ENCODE results near the gene ADAMTSL1.
"Not testable (repeated sequence)": the region's sequence is repeated elsewhere in the genome, so short reads cannot be mapped to it uniquely, and the experiment has no call there.

ADAMTSL1 gene

GRCh38 chr9:18826248-18826647 lies 352.3 kb downstream of the ADAMTSL1 start:
- DNase-seq: no peak

GRCh38 chr9:18829066-18829465 lies 355.1 kb downstream of the ADAMTSL1 start:
- DNase-seq: no peak

GRCh38 chr9:18829873-18830272 lies 355.9 kb downstream of the ADAMTSL1 start:
- DNase-seq: no peak

DNA sequence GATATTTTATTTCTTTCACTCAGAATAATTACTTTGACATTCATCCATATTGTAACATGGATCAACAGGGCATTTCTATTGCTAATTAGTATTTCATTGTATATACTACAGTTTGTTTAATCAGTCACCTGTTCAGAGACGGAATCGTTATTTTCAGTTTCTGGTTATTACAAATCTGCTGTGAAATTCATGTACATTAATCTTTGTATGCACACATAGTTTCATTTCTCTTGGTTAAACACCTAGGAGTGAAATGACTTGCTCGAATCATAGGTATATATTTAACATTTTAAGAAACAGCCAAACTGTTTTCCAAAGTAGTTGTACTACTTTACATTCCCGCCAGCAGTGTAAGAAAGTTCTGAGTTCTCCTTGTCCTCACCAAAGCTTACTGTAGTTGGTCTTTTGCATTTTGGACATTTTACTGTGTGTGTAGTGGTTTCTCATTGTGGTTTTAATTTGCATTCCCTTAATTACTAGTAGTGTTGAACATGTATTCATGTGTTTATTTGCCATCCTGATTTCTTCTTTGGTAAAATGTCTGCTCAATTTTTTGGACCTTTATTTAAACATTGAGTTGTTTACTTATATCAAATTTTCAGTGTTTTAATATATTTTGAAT lies 360.9 kb downstream of the ADAMTSL1 start:
- no peak for DNase-seq

DNA sequence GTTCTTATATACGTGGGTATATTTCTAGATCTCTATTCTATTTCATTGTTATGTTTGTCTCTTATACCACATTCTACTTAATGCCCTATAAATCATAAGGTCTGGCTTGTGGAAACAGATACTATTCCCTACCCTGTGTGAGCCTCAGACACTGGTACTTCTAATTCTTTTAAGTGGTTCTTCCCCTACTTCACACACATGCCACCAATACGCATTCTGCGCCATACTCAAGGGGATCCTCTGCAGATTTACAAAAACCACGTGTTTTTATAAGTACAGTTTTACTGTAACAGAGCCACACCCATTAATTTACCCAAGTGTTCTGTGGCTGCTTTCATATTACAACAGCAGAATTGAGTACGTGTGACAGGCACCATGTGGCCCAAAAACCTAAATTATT lies 363.4 kb downstream of the ADAMTSL1 start:
- DNase-seq: no peak

DNA sequence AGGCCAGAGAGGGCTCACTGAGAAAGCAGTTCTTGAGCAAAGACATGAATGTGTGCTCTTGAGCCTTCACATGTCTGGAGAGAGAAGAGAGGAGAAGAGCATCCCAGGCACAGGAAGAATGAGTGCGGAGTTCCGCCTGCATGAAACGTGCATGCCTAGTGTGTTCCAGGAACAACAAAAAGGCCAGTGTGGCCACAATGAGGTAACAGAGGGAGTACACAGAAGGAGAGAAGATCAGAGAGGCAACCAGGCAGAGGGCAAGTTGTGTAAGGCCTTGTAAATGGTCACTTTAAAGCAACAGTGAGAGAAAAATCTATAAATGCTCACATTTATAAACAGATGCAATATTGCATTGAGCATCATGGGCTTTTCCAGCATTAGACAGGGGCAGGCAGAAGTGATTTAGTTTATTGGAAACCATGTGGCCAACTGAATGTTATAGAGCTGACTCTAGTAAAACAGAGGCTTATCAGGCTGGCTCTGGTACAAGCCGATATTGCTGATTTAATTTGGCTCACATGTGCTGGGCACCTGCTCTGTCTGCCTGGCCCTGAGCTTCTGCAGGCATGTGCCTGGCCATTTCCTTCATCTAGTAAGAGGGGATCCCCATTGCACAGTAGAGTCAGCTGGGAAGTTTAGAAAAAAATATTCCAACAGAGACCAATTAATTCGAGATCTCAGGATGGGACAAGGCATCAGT lies 373.8 kb downstream of the ADAMTSL1 start:
- DNase-seq: no peak

DNA sequence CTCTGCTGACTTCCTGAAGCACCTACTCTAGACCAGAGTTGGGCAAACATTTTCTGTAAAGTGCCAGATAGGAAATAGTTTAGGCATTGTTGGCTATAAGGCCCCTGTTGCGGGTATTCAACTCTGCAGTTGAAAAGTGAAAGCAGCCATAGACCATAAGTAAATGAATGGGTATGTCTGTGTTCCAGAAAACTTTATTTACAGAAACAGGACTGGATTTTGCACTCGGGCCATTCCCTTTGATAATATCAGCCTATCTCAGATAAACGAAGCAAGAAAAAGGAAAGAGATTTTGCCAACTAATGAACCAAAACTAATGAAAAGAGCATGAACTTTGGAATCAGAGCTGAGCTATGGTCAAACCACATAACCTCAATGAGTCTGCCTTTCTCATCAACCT lies 374.7 kb downstream of the ADAMTSL1 start:
- DNase-seq: no peak

GRCh38 chr9:18849270-18849669 lies 375.3 kb downstream of the ADAMTSL1 start:
- DNase-seq: no peak

DNA sequence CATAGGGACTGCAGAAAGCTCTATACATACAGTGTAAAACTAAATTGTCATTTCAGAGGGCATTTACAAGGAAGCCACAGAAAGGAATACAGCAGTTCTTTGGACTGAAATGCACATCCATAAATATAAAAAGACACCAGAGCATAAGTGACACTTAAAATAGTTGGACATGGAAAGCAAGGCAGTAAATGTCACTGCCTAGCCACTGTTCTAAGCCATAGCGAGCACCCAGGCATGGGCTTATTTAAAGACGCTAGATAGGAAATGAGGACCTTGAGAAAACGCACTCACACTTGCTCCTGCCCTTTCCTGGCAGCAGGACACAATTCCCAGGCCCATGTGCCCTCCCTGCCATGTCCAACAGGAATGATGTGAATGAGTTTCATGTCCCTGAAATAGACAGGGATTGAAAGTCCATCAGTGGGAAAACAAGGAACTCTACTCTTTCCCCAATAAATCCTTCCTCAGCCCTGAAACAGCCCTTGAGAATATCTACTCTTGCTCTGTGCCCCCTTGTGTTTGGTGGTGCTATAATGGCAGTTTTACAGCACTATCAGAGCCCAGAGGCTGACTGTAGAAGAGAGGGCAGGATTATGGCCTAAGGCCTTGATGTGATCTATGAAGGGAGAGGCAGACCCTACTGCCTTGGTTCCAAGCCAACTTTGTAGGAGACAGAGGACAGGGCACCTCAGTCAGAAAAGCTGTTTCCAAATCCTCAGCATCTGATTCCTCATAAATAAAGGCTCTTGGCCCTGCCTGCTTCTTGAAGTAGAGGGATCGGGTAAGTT lies 376.1 kb downstream of the ADAMTSL1 start:
- DNase-seq: no peak

- DNase-seq: no peak
These were observed 377.3 kb downstream of the ADAMTSL1 start for GRCh38 chr9:18851069-18851795.

GRCh38 chr9:18855656-18856055 lies 381.7 kb downstream of the ADAMTSL1 start:
- DNase-seq: no peak

- no peak for DNase-seq
These were observed 383.4 kb downstream of the ADAMTSL1 start for GRCh38 chr9:18857334-18857733.

DNA sequence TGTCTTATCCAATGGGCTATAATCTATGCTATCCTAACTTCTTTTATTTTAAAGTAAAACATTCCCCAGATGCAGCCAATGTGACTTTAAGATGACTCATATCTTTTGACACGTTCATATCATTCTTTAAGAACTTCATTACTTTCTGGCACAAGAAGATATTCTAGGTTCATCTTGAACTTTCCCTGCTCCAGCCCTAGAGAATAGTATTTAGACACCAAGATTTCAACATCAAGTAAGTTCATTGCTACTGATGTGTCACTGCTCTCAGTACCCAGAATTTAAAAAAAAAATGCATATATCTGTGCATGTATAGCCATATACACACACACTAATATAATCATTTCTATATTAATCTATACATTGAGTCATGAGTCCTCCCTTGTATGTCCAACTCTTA lies 383.8 kb downstream of the ADAMTSL1 start:
- DNase-seq: no peak

GRCh38 chr9:18861609-18862544 lies 387.9 kb downstream of the ADAMTSL1 start:
- no peak for DNase-seq

- no peak for DNase-seq
These were observed 389.8 kb downstream of the ADAMTSL1 start for GRCh38 chr9:18863791-18864190.

DNA sequence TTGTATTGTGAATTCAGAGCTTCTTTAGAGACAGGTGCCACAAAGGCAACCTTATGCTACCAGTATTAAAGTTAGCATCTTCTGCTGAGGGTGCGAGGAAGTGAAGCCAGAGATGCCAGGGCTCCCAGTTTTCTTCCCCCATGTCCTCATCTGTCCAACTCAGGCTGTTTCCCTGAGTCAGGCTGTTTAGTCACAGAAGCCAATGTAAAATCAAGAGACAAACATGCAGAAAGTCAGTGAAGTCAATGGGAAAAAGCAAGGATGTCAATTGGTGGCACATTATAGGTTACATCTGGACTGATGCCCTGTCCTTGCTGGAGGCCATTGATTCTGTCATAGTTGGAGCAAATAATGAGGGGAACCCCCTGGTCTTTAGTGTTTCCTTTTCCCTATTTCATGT lies 390.6 kb downstream of the ADAMTSL1 start:
- no peak for DNase-seq

DNA sequence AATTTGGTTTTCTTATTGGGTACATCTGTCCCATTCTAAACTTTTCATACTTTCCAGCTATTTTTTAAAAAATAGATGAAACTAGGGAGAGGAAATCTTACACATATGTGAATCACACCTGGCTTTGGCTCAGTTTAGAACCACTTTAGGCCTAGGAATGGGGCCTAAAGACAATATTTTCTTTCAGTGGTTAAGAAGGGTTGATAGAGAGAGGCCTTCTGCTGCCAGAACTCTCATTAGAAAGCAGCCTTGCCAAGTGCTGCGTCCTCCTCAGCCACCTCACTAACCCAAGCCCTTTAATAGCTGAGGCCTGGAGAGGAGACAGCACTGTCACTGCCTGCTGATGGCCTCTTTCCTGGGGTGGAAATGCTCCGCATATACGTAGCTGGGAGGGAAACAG lies 391.6 kb downstream of the ADAMTSL1 start:
- no peak for DNase-seq

DNA sequence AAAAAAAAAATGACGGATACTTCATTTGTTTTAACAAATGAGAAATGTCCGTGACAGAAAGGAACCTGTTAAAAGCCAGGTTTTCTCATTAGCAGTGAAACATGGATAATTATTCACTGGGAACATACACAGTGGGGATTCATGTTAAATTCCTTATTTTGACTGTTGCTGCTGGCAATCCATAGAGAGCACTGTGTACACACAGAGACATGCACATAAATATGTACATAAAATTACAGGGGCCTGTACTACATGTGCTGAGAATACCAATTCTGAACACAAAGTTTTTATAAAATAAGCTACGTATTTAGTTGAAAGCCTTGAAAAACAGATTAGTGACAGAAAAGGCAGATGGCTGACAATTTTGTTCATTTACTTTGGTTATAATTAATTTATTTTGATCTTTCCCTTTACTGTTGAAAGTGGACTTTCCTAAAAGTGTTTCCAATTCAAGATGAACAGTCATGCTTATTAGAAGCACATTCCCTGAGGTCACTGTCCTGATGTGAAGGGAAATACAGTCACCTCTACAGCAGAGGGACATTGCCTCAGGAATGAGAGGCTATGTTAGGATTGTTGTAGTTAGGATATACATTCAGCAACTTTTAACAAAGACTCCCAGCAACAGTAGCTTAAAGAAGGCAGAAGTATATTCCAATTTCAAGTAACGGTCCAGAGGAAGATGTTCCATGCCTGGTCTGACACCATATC lies 392.3 kb downstream of the ADAMTSL1 start:
- DNase-seq: no peak

GRCh38 chr9:18869725-18870124 lies 395.8 kb downstream of the ADAMTSL1 start:
- DNase-seq: no peak

DNA sequence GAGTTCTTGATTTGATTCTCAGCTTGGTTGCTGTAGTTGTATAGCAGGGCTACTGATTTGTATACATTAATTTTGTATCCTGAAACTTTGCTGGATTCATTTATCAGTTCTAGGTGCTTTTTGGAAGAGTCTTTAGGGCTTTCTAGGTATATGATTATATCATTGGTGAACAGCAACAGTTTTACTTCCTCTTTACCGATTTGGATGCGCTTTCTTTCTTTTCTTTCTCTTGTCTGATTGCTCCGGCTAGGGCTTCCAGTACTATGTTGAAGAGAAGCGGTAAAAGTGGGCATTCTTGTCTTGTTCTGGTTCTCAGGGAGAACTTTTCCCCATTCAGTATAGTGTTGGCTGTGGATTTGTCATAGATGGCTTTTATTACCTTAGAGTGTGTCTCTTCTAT lies 400.1 kb downstream of the ADAMTSL1 start:
- no peak for DNase-seq

- not testable (repeated sequence) for DNase-seq
These were observed 401.0 kb downstream of the ADAMTSL1 start for GRCh38 chr9:18874990-18875389.
